Mucosa of gallbladder (tissue), 1 donor: Measurements from ENCODE around the gene IRX2. TPM values are rescaled to one million over a fixed set of nuclear protein-coding genes. Genes with fewer than 3 reads are reported as not detected.

ENCODE experiments used
- DNase-seq: peaks from one replicate; pipeline ENCODE4 v3.0.0-alpha.2; 2020; ENCODE audit warnings: low spot score
- total RNA-seq: library from RNA; stranded (reverse); gene quantifications from one replicate; pipeline ENCODE4 v1.2.1, GENCODE V29; 2021
- donor health status: DM: no; HTN: no; CAD: no.

IRX2 gene
- total RNA-seq, 1 donor from 2014 or later: 0.26 TPM

DNA sequence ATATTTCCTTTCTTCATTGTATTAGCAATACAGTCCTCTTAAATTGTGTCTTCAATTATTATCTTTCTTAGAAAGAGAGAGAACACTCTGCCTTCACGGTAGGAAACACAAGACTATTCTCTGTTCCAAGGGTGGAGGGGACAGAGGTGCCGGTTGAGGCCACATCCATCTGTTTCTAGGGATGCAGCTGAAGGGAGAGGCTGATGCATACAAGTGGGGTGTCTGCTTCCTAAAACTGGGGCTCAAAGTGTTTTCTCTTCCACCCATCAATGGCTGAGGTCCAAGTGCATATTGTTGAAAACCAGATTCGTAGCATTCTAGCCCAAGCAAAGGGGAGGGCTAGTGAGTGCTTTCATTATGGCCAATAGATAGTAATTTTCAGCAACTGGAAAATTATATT, 9.5 kb downstream of the IRX2 start:
- DNase-seq: no peak

DNA sequence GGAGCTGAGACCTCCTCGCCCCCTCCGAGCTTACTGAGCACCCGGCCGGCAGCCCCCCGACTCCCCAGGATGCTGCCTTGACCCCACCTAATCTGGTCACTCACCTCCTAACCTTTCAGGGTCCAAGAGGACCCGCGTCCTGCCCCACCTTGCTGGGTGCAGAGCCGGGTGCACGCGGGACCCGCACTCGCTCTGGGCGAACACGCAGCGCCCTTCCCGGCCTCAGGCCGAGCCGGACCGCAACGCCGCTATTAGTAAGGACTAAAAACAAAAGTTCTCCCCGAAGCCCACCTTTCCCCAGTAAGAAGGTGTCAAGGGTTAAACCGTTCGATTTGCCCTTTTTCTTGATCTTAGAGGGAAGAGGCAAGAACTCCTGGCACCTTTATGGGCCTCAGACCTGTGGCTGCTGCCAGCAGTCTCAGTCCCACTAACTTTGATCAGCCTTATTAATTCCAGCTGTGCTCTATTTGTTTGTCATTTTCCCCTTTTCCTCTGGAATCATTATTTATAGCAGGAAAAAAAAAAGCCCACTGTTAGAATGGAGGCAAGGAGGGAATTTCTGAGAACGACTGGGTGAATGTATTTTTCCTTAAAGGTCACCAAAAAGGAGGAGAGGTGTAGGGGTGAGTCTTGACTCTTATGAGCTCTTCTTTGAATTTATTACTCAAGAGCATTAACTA, 10.5 kb downstream of the IRX2 start:
- DNase-seq: no peak

DNA sequence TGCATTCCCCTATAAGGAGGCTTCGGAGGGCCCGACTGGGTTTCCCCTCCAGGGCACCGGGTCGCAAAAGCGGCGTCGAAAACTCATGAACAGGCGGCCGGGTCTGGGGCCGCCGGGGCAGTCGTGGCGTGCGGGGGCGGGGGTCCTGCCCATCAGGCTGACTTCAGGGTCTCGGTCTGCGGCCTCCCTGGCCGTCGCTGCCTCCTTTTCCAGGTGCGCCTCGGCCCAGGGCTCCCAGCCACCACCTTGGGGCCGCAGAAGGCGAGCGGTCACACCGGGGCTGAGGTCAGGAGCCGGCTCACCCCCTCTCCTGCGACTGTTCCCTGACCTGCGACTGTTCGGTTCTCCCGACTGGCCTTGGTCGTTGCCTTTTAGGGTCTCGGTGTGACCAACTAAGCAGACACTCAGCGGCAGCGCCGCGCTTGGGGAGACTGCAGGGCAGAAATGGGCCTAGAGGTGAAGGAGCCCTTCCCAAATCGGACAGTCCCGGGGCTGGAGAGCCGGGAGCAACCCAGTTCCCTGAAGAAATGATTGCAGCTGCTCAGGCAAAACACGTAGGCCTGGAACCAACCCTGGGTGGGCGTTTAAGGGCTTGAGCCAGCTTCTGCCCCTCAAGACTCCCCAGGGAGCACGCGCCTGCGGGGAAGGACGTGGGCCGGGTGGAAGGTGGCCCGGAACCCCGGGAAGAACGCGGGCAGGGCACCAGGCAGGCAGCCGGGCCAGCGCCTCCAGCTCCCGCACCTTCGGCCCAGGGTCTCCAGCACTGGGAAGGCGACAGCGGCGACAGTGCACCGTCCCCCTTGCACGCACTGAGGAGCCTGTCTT, 11.2 kb downstream of the IRX2 start:
- no peak for DNase-seq

DNA sequence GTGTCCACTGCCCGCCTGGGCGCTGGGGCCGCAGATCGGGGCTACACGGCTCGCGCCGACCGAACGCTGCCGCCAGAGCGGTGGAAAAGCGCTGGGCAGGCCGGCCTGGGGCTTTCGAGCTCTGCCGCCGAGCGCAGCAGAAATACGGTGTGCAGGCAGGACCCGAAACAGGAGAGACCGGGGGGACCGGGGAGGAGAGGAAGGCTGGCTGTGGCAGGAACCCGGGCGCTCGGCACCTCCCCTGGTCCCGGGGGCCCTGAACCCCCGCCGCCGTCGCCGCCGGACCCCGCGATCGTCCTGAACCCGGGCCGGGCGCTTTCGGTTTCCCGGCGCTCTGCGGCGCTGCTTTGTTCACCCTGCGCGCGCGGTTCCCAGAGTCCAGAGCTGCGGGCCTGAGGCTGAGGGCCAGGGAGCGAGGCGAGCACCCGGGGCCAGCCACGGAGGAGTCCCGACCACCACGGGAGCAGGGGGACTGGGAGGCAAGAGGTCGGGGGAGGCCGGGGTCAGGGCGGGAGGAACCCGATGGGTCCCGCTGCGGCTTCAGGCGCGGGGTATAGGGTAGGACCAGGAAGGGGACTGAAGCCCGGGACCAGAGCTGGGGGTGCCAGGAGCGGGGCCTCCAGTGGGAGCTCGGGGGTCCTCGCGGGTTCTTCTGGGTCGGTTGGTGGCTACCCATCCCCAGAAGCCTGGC, 12.0 kb downstream of the IRX2 start:
- DNase-seq: no peak

DNA sequence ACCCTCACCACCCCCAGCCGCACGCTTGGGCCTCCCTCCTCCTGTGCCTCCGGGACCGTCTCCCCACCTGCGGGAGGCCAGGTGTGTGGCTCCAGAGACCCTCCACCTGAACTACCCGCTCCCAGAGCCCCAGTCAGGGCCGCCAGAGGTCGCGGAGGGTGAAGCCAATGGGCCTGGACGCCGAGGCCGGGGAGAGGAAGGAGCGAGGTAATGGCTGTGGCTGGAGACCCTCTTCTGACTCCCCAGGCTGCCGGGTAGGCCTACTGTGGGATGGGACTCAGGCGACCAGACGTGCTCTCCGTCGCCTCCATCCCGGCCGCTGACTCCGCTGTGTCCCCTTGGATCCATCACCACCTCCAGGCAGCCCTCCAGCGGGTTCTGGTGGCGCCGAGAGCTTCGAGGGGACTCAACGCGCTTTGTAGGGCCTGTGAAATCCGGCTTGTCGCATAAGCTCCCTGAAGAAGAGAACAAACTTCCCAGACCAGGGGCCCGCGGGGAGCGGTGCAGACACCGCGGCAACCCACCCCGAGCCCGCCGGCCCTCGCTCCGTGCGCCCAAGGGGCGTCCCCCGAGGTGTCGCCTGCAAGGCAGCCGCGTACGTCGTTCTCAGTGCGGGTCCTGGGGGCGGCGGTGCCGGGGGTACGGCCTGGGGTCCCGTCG, 12.6 kb downstream of the IRX2 start:
- no peak for DNase-seq

DNA sequence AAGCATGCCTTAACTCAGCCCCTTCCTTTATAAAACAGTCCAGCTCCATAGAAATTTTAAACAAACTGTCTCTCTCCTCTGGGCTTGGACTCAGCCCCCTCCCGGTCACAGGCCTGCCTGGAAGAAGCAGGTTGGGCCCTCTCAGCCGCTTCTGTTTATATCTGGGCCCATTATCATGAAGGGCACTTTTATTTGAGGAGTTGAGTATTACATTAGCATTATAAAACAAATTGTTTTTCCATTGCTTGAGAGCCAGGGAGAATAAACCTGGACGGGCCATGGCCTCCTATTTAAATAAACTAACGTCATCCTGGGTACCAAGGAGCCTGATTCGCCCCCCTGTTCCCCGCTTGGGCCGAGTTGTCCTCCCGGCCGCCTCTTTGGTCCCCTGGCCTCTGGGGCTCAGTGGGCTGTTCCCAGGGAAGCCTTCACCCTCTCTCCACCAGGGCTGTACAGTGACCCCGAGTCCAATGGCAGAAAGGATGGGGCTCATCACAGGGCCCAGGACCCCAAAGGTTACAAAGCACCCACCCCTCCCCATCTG, 13.2 kb downstream of the IRX2 start:
- DNase-seq: no peak

DNA sequence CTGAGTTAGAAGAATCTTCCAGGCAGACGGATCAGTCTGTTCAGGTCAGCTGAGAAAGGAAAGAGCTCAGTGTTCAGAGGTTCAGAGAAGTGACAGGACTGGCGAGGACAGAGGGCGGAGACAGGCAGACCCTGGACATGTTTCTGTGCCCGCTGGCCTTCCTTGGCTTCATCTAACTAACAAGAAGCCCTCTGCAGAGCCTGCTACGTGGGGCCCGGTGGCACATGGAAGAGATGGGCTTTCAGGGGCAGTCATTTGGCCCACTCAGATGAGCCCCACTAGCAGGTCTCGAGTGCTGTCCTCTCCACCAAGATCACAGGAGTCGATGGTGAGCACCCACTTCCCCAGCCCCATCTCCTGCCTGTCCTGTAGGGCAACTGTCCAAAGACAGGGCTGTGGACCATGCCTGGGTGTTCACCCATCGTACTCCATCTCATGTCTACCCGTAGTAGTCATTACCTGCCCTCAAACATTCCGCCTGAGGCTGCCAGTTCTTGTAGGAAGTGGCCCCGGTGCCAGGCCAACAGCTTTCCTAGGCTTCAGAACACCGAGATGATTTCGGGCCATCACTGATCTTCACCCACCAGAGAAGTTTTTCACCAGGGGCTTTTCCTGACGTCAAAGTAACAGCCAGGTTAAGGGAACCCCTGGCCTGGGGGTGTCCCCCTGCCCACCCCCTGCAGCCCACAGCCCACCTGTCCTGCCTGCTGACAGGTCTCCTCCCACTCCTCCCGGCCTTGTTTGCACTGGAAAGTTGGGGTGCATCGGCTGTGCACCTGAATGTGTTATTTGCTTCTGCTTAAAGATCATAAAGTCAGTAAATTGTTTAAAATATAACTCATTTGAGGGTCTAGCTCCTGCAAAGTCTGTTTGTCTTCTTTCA, 14.0 kb downstream of the IRX2 start:
- DNase-seq: no peak

DNA sequence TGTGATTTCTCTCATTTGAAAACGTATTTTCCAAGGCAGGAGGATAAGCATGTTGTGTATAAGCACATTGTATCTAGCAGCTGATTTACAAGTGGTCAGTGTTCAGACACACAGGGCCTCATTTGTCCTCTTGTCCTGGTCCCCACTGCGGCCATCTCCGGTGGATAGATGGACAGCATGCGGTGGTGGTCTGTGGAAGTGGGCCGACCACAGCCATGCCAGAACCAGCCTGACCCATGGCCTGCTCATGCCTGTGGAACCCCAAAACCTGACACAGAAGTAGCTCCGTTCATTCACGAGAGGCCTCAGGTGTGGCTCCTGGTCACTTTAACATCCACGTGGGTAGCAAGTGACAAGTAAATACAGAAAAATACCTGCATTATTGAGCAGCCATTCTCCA, 14.6 kb downstream of the IRX2 start:
- no peak for DNase-seq

DNA sequence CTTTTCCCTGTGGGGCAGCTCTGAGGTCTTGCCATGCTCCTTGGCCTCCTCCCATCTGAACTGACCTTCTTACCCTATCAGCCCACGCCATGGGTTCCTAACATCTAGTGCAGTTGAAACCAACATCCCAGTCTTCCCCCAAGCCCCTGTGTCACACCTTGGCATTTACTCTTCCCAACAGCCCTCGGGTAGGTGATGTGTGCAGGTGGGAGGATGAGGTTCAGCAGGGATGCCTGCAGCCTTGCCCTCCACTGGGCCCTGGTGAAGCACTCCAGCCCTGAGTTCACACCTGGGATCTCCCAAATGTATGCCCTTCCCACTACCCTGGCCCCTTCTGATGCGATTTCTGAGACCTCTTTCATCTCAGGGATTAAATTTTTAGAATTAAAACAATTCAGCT, 15.5 kb downstream of the IRX2 start:
- no peak for DNase-seq

DNA sequence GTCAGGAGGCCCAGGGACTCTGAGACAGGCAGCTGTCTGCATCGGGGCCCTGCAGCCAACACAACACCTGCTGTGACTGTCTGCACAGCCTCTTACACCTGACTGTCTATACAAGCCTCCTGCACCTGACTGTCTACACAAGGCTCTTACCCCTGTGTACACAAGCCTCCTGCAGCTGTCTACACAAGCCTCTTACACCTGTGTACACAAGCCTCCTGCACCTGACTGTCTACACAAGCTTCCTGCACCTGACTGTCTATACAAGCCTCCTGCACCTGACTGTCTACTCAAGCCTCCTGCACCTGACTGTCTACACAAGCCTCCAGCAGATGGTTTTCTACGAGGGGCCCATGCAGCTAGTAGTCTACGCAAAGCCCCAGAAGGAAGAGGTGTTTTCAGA, 18.6 kb downstream of the IRX2 start:
- no peak for DNase-seq

DNA sequence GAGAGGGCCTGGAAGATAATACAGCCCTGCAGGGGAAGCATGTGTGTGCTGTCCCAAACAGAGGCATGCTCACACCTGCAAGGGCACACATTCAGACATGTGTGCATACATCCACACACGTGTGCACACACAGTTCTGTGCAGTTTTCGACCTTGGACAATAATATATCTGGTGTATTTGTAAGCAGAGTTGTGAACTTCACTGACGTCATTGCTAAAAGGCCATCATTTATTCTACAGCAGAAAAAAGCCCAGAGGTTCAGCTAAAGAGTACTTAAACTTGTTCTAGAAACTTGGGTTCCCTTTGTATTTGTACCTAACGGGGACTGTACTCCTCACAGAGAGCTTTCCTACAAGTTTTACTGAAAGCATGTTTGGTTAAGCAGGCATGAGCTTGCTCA, 19.5 kb downstream of the IRX2 start:
- DNase-seq: no peak

DNA sequence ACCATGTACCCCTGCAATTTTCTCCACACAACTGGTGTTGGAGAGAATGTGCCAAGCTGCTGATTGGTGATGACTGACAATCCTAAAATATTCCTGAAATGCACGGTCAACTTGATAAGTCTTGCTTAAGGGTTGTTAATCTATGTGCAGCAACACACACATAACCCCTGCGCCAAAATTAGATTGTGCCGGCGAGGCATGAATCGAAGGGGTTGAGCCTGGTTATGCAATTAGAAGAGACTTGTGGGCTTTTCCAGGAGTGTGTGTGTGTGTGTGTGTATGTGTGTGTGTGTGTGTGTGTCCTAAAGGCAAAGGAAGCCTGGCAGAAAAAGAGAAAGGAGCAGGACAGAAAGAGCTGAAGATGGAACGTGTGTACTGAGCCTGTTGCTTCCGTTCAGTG, 22.3 kb downstream of the IRX2 start:
- DNase-seq: no peak

DNA sequence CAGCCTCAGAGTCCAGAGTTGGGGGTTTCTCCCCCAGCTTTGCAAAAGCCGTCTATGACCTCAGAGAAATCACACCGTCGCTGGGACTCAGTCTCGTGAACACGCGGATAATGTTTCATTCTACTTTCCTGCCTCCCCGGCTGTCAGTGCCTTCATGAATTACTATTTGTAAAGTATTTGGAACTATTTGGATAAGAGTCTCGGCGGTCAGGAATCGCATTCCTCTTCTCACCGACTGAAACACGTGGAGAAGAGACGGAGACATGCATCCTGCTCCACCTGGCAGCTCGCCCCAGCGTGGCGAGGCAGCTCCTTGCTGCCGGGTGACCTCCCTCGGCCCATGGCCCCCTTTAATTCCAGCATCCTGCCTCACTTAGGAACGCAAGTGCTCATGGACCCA, 23.9 kb downstream of the IRX2 start:
- no peak for DNase-seq

DNA sequence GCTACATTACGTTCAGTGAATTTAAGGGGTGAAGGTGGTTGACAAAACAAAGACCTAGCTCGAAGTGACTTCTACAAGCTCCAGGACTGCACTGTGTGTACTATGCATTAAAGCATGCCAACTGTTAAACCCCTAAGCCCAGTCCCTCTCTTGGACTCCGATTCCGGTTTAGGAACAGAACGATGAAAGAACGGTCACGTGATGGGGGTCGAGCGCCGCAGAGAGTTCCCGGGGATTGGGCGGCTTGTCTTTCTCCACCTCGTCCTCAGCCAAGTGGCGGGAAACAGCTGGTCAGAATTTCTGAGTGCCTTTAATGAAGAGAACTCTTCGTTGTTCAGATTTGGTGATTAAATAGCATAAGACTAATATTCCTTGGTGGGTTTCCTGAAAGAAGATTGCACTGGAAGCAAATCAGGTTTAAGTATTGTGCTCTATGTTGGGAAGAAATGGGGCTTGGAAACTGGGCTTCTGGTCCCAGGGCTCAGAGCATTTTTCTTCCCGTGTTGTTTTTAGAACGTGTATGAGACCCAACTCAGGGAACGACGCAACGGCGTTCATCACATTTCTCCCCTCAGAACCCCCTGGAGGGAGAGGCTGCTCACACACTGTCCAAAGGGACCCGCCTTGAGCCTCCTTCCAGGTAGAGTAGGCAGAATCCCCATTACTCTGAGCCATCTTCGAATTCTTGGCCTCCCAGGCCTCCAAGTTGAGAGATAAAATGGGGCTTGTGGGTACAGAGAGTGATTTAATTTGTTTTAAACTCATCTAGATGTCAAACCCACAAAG, 25.3 kb downstream of the IRX2 start:
- no peak for DNase-seq

DNA sequence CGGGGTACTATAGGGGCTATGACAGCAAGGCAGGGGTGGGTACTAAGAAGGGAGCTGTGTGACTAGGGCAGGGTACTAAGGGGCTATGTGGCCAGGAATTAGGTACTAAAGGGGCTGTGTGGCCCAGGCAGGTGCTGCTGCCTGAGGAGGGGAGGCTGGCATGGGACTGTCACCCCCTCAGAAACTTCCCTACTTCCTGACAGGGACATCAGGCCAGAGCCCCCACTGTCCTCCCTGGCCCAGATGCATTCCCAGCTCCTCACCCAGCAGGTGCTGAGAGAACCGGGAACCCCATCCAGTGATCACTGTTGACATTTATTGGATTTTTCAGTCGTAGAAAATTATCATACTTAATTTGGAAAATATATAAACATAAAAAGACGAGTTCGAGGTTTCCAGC, 26.6 kb downstream of the IRX2 start:
- DNase-seq: no peak

DNA sequence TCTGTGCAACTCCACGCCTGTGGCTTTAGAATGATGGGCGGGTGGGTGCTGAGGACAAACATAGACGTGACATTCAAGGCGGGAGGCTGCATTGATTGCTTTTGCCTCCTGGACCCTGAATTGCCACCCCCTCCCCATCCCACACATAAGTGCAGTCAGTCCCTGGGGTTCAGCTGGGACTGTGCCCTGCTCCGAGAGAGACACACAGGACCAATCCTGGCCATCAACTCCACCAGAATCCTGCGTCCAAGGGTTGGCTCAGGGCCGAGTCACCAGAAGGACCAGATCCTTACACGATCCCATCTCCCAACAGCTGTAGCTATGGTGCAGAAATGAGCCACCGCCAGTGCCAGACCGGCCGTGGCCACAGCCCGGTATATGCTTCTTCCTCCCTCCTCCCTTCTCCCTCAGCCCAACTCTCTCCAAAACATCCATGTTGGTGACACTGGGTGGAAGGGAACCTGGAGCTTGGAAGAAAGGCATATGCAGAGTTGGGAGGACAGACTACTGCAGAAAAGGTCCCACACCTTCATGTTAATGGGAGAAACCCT, 27.4 kb downstream of the IRX2 start:
- DNase-seq: no peak

DNA sequence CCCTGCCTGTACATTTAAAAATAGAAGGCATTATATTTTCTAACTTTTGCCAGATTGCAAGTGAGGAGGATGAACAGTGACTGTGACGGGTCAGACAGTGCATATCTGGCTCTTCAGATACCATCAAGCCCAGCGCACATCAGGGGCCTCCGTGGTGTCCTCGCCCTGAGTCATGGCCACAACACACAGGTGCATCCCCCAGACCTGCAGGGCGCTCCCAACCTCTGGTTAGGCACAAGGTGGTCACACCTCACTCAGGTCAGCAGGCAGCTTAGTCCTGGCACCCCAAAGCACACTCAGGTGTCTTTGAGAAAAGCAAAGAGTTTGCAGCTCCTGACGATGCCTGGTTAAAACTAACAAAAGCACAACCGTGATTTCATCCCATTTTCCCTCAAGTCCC, 28.6 kb downstream of the IRX2 start:
- DNase-seq: no peak

DNA sequence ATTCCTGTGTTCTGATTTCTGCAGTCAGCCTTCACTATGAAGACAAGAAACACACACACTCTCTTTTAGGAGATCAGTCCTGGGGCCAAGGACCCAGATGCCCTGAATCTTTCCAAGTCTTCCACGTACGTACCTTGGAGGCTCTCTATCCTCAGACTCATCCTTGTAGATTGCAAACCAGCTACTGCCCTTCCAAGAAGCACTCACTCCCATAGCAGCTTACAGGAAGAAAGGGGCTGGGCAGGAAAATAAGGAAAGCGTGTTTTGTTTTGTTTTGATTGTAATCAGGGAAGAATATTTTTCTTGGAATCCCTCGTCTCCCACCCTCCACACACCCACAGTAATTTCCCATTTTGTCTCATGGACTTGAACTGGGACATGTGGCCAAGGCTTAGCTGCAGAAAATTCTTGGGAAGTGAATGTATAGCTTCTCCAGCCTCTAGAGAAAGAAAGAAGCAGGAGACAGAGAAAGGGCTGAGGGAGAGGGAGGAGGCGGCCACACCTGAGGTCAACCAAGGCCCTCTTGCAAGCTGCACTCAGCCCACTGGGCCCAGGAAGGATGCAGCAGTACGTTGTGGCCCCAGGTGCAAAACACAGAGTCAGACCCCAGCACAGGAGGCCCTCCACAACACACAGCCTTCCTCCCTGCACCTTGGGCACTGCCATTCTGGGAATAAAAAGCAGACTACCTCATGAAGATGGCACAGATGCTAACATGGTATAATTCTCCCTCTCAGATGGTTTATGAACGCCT, 29.9 kb downstream of the IRX2 start:
- no peak for DNase-seq

DNA sequence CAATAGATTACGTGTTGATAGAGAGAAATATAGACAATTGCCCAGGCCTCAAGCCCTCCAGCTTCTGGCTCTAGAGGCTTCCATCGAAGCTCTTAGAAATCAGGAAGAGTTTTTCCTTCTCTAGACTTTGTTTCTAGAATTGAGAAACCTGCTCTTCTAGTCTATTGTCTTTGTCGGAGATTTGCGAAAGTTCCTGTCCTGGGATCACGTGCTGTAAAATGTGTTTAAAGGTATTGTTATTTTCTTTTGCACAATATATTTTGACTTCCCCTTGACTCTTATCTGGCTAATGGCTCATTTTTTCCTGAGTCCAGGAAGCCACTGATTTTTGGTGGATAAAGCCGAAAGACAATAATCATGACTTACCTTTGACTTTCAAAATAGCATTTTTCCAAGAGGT, 32.1 kb downstream of the IRX2 start:
- DNase-seq: no peak
